HG02973 (cell line): Measurements from ENCODE around the gene CATSPERZ.

Experiments
- ATAC-seq: cut with Tn5 transposase; IDR thresholded peaks from one replicate; pipeline ENCODE4 v1.9.1; 2021; ENCODE audit warnings: moderate library complexity; ENCODE audit not compliant: unreplicated experiment

The CATSPERZ gene

GRCh38 chr11:64263947-64264317 is 36.2 kb upstream of the CATSPERZ start:
- no peak for ATAC-seq

GRCh38 chr11:64264371-64264852 is 35.7 kb upstream of the CATSPERZ start:
- ATAC-seq, result no peak

GRCh38 chr11:64265176-64266160 is 34.7 kb upstream of the CATSPERZ start:
- ATAC-seq, result no peak

GRCh38 chr11:64266339-64266738 is 33.8 kb upstream of the CATSPERZ start:
- no peak for ATAC-seq

- no peak for ATAC-seq
Observed at GRCh38 chr11:64267207-64267945, 32.8 kb upstream of the CATSPERZ start.

GRCh38 chr11:64268025-64268892 is 31.9 kb upstream of the CATSPERZ start:
- ATAC-seq, result no peak

GRCh38 chr11:64268893-64269539 is 31.1 kb upstream of the CATSPERZ start:
- peak; percentile 10 for ATAC-seq

- peak; percentile 51 for ATAC-seq
Observed at GRCh38 chr11:64269540-64270220, 30.5 kb upstream of the CATSPERZ start.

- no peak for ATAC-seq
Observed at GRCh38 chr11:64275031-64275800, 24.9 kb upstream of the CATSPERZ start.

- ATAC-seq, result no peak
Observed at GRCh38 chr11:64275841-64276240, 24.3 kb upstream of the CATSPERZ start.

- no peak for ATAC-seq
Observed at GRCh38 chr11:64276653-64277431, 23.3 kb upstream of the CATSPERZ start.

GRCh38 chr11:64278576-64279190 is 21.5 kb upstream of the CATSPERZ start:
- no peak for ATAC-seq

- ATAC-seq, result no peak
Observed at GRCh38 chr11:64281957-64282770, 18.0 kb upstream of the CATSPERZ start.

GRCh38 chr11:64283092-64283491 is 17.1 kb upstream of the CATSPERZ start:
- ATAC-seq, result no peak

- ATAC-seq, result peak; percentile 69
Observed at GRCh38 chr11:64284048-64284961, 15.9 kb upstream of the CATSPERZ start, which contains the start of gene BAD. Gene BAD, minus strand, starts transcription at chr11:64284665. Its CDS starts 297 bp downstream, at chr11:64284368.
